ENCODE results near the gene STRBP.

Gene STRBP

GRCh38 chr9:123128591-123128990, 139.8 kb downstream of the STRBP start:
- no peak for DNase-seq (ENCODE audit: low read depth)

- no peak for DNase-seq (ENCODE audit: low read depth)
Measured at GRCh38 chr9:123127512-123128075, 140.8 kb downstream of the STRBP start.

DNA sequence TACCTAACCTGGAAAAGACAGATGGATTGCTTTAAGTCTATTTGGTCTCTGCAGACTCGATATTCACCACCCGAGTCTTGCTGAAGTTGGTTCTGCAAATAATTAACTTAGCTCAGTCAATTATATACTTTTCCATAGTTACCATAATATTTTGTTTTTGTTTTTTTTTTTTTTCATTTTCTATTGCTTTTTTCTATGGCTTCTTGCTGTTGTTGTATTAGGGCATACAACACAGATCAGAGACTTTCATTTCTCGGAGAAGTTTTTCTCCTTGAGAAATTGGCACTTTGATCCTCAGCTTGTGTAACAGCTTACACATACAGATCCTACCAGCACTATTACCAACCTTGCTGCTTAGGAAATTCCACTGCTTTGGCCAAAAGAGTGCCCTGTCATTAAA, 146.9 kb downstream of the STRBP start:
- no peak for DNase-seq (ENCODE audit: low read depth)

DNA sequence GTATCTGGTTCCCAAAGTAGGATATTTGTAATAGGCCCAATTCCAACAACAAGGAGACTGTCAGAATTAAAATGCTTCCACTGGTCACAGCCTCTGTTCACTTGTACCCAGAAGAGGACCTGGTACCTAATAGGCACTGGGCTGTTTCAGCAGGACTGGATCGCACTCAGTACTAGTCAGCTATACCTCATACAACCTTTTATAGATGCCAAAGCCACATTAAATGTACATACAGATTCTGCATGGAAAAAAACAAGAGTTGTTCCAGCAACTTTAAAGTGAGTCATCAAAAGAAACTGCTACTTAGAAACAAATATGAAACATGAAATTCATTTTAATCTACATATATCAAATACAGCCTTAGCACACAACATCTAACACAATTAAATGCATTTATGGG, 147.4 kb downstream of the STRBP start:
- DNase-seq (ENCODE audit: low read depth) = no peak

DNA sequence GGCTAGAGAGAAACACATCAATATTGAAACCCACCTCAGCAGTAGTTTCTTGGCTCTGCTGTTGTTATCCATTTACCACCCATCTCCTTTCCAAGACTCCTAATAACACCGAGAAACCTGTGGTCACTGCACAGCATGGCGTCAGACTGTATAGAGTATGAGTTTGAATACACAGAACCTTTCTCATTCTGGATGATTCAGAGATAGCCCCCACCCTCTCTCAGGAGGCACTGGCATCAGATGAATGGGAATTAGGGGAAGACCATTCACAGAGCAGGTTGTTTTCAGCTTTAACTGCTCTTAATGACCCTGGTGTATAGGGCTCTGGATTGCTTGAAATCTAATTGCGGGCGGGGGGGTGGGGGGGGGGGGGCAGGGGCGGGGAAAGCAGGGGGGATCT, 148.3 kb downstream of the STRBP start:
- no peak for DNase-seq (ENCODE audit: low read depth)

GRCh38 chr9:123119566-123119965, 148.8 kb downstream of the STRBP start:
- DNase-seq (ENCODE audit: low read depth) = no peak

- no peak for DNase-seq (ENCODE audit: low read depth)
Measured at GRCh38 chr9:123116036-123116435, 152.3 kb downstream of the STRBP start.

GRCh38 chr9:123115146-123115913, 153.1 kb downstream of the STRBP start:
- no peak for DNase-seq (ENCODE audit: low read depth)

GRCh38 chr9:123113185-123113584, 155.2 kb downstream of the STRBP start:
- no peak for DNase-seq (ENCODE audit: low read depth)

GRCh38 chr9:123112015-123112975, 156.1 kb downstream of the STRBP start:
- no peak for DNase-seq (ENCODE audit: low read depth)

DNA sequence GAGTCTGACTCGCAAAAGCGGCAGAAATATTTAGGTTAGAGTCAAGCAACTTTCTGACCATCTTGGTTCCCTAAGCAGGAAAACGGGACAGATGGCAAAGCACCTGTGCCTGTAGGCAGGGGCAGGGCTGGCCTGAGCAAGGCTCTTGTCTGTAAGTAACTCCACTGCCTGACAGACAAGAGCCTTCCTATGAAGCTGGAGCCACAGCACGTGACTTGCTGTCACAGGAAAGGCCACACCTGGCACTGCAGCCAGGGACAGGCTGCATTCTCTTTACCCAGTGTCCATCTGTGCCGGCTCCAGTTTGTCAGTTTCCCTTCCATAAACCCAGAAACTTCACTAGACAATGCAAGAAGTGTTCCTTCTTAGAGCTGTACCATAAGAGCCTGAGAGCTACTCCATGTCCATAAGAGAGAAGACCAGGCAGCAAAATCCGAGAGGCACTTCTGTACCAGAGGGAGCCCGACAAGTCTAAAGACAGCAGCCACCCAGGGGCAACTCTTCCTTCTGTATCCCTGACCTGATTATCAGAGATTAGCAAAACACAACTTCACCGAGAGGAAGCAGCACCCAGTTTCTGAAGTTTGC, 156.9 kb downstream of the STRBP start:
- no peak for DNase-seq (ENCODE audit: low read depth)

GRCh38 chr9:123109540-123110279, 158.7 kb downstream of the STRBP start:
- no peak for DNase-seq (ENCODE audit: low read depth)

DNA sequence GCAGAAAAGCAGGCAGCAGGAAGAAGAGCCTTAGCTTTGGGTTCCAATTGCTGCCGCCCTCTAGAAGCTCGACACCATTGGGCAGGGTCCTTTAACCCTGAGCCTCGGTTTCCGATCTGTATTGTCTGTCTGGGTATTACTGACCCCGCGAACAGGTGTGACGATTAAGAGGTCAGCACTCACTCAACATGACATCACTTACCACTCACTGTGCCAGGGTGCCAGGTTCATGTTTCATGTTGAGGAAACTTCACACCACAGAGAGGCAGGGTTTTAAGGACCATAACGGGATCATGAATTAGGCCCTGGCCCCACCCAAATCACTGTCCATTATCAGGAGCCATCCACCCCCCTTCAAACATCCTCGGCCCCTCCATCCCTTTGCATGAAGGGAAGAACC, 159.4 kb downstream of the STRBP start:
- DNase-seq (ENCODE audit: low read depth) = no peak

DNA sequence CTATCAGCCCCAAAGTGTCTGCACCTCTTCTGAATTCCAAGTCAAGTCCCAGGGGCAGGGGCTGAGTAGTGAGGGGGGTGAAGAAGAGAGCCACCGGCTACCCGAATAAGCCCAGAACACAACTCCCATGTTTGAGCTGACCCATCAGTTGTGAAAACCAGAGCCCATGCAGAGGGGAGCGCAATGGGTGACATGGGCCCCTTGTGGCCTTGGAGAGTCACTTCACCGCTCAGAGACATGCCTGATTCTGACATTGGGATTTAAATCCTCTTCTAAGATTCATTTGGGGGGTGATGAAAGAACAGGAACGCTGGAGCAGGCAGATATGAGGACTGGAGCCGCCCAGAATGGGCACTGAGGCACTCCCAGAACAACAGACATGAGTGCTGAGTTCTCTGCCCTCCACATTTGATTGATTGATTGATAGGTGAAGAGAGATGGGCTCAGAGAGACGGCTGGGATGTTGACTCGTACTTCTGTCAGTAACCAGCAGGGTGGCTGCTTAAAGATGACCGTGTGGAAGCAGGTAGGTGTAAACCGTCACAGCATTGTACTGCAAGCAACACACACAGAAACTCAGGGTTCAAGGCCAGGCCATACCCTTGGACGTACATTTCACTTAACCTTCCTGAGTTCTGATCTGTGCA, 160.6 kb downstream of the STRBP start:
- DNase-seq (ENCODE audit: low read depth) = no peak

DNA sequence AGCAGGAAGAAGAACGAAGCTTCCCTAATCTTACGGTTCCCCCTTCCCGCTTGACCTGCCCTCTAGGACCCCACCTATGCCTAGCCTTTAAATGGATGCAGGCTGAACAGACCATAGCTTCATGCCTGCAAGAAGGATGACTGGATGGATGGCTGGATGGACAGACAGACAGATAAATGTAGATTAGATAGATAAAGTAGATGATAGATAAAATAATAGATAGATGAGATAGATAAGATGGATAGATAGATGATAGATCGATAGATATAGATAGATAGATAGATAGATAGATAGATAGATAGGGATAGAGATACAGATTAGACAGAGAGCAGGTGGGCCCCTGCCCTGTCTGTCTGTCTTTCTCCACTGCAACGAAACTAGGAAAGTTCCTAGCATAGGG, 162.9 kb downstream of the STRBP start:
- DNase-seq (ENCODE audit: low read depth) = no peak

DNA sequence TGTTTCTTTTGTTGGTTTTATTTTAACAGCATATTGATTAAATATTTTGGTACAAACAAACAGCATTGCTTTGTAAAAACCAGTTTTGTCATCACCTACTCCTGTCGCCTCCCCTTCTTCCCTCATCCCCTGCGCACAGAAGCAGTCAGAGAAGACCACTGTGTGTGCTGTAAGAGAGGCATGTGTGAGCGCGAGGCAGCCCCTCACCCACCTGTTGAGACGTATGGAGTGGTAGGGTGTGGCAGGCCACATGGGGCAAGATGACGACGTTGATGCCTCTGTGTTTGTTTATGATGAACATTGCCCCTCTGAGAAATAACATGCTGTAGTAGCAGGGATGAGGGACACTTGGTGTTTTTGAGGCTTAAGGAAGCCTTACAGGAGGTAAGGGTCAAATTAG, 163.6 kb downstream of the STRBP start:
- DNase-seq (ENCODE audit: low read depth) = no peak

GRCh38 chr9:123102375-123103113, 165.8 kb downstream of the STRBP start:
- DNase-seq (ENCODE audit: low read depth) = no peak

DNA sequence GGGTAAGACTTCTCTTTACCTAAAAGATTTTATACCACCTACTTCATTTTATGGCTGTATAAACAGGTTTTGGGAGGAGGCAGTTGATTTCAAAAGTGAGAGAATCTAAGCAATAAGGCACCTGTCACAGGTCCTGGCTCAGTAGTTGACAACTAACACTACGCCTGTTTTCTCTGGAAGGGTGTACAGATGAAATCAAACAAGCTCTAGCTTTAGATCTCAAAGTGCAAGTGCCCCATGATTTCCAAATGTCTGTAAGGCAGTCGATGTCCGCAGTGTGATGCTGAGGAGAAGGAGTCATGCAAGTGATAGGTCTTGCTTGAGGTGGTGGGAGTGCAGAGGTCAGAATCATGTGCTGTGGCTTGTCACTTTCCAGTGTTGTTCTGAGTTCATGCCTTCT, 168.8 kb downstream of the STRBP start:
- no peak for DNase-seq (ENCODE audit: low read depth)

DNA sequence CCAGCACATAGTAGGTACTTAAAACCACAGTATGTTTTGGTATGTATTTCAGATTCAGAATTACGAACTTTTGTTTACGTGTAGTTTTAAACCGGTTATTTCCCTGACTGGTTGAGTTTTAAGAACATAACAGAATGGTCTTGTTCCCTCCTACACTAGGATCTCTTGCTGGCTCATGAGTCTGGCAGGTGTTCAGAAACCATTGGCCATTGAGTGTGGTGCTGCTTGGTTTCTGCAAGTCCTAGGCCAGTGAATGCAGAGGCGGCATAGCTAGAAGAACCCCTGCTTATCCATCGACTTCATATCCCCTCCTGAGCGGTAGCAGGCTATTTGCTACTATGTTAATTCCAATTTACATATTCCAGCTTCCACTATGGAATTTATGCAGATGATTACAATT, 169.3 kb downstream of the STRBP start:
- no peak for DNase-seq (ENCODE audit: low read depth)

- DNase-seq (ENCODE audit: low read depth) = no peak
Measured at GRCh38 chr9:123098096-123098459, 170.3 kb downstream of the STRBP start.

All from activated T-cell treated with anti-CD3 and anti-CD28 coated beads for 48 hours (primary cell).